C4-2B (cell line): ENCODE data around the gene TRIM4.

ENCODE experiments used
- H3K27ac ChIP-seq: fragments of 450-650 bp; 2 replicates; pipeline ENCODE4 v1.5.1; 2017
- CTCF ChIP-seq: fragments of 450-650 bp; conservative IDR thresholded peaks from 2 replicates; pipeline ENCODE4 v1.5.1; 2017; ENCODE audit warnings: mild to moderate bottlenecking
- ZFX ChIP-seq: fragments of 450-650 bp; IDR thresholded peaks from 2 replicates; pipeline ENCODE4 v1.6.1; 2017

The TRIM4 gene

GRCh38 chr7:99855236-99855635 is 64.1 kb downstream of the TRIM4 start:
- TF ChIP-seq CTCF = no peak
- no peak for TF ChIP-seq ZFX
- no peak overlapping the region for H3K27ac ChIP-seq

- TF ChIP-seq ZFX (no peak), CTCF (no peak)
- H3K27ac ChIP-seq = no peak overlapping the region
Observed at GRCh38 chr7:99848420-99849216, 70.7 kb downstream of the TRIM4 start.

- no peak overlapping the region for H3K27ac ChIP-seq
- TF ChIP-seq CTCF (no peak), ZFX (no peak)
Observed at GRCh38 chr7:99844328-99844727, 75.0 kb downstream of the TRIM4 start.

- no peak overlapping the region for H3K27ac ChIP-seq
- TF ChIP-seq CTCF (no peak), ZFX (no peak)
Observed at GRCh38 chr7:99843808-99844207, 75.5 kb downstream of the TRIM4 start.

- no peak overlapping the region for H3K27ac ChIP-seq
- TF ChIP-seq ZFX = no peak
- no peak for TF ChIP-seq CTCF
Observed at GRCh38 chr7:99842926-99843325, 76.4 kb downstream of the TRIM4 start.
